ENCODE data around the gene MYB.
"Not testable (repeated sequence)": the region's sequence is repeated elsewhere in the genome, so short reads cannot be mapped to it uniquely, and the experiment has no call there.

The MYB gene

GRCh38 chr6:135180542-135181332, at the start of gene MYB:
Gene MYB (plus strand): TSS chr6:135181308. CDS start chr6:135181514, 206 bp downstream.
- DNase-seq: no peak

DNA sequence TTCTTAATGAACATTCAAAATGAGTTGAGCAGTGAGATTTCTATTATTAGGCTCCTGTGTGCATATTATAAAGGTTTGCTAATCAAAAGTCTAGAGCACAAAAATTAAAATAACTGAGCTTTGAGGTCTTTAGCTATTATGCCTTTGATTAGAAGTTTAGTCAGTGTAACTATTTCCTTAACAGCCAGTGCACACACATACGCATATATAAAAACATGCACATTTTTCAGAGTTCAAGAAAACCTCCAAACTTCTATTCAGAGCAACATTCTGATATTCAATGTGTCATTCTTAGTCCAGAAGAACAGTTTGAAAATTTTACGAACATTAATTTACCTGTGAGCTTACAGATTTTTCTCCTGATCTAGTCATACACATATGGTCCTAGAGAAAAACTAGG, 48.3 kb upstream of the MYB start:
- no peak for DNase-seq

GRCh38 chr6:135135835-135136234, 45.3 kb upstream of the MYB start:
- DNase-seq: no peak

GRCh38 chr6:135137826-135138225, 43.3 kb upstream of the MYB start:
- no peak for DNase-seq

DNA sequence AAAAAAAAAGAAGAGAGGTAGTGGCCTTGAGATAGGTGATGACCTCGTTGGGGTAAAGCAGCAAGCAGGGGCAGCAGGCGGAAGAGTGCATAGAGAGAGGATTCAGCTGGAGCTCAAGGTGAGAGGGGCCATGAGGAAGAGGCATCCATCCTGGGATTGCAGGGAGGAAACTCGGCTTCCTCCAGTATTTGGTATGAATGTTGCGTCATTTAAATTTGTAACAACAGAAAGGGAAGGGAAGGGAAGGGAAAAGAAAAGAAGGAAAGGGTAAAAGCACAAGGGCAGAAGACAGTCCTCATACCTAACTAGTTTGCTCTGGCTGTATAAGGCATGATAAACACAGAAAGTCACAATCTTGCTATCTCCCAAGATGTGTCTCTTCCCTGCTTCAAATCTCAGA, 39.9 kb upstream of the MYB start:
- no peak for DNase-seq

DNA sequence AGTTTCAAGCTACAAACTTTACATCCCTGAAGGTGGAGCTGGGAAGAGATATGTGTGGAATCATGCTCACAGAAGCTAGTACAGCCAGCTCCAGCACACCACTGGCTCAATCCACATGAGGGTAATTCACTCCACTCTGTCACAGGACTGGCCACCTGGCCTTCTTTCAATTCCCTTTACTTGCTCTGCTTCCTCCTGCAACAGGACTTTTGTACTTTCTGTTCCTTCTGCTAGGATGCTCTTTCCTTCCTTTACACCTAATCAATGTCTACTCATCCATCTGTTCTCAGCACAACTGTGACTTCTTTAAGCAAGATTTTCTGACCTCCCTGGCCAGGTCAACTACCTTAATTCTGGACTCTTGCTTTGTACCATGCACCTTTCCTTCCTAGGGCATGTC, 39.4 kb upstream of the MYB start:
- no peak for DNase-seq

- not testable (repeated sequence) for DNase-seq
Measured at GRCh38 chr6:135142232-135142631, 38.9 kb upstream of the MYB start.

DNA sequence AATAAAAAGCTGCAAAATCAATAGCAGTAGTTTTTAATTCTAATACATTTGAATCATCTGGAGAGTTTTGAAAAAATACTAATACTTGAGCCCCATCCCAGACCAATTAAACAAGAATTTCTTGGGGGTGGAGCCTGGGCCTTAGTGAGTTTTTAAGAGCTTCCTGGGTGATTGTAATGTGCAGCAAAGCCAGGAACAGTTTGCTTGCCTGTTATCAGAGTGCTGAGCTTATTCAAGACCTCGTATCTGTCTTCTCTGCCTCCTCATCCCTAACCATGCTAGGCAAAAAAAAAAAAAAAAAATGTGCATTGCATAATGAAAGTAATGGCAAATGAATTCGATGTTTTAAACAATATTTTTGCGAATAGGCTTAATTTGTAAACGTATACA, 36.4 kb upstream of the MYB start:
- DNase-seq: no peak

GRCh38 chr6:135145063-135145800, 35.9 kb upstream of the MYB start:
- no peak for DNase-seq

- DNase-seq: no peak
Measured at GRCh38 chr6:135146162-135146934, 34.8 kb upstream of the MYB start.

DNA sequence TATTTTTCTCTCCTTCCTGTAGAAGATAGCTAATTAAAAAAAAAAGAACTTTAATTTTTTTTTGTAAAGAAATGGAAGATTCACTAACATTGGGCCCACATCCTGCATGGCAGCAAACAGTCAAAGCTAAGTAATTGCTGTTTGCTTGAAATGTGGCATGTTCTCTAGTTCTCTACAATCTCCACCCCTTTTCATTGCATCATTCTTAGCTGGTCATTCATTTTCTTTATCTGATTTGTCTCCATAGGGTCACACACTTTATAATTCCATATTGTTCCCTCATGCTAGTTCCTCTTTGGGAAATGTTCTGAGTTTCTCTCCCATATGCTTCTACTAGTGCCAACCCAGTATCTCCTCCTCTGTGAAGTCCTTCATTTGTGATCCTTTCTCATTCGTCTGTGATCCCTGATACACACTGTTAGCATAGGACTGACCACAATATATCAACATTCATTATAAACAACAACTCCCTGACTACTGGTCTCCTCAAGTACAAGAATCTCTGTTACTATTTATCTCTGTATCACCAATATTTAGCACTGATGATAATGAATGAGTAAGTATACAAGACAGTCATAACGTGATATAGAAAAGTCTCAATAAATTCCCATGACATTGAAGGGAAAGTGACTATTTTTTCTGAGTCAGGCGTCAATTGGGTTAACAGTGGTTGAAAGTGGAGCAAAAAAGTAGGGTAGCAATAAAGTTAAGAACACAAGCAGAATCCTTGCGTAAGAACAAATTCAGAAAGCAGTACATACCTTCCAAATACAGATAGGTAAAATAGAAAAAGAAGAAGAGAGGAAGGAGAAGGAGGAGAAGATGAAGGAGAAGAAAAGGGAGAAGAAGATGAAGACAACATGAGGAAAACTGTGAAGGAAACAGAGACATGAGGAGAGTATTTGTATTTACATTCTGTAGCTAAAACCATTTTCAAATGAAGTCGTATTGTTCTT, 33.2 kb upstream of the MYB start:
- no peak for DNase-seq

GRCh38 chr6:135148889-135149288, 32.2 kb upstream of the MYB start:
- DNase-seq: no peak

DNA sequence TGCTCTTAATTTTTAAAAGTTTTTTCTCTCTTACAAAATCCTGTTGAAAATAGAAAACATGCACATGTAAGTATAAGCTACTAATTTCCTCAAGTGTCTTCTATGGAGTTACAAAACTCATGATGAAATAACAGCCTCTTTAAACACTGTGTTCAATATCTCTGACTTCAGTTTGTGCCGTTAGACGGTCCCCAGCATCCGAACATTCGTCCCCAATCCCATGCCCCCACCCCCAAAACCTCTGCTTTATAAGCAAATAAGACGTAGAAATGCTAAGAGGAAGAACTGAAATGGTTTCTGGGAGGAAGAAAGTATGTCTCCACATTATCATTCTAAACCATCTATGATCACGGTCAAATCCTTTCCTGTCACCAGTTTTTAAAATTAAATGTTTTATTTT, 31.7 kb upstream of the MYB start:
- DNase-seq: no peak

DNA sequence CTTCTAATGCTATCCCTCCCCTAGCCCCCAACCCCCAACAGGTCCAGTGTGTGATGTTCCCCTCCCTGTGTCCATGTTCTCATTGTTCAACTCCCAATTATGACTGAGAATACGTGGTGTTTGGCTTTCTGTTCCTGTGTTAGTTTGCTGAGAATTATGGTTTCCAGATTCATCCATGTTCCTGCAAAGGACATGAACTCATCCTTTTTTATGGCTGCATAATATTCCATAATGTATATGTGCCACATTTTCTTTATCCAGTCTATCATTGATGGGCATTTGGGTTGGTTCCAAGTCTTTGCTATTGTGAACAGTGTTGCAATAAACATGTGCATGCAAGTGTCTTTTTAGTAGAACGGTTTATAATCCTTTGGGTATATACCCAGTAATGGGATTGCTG, 30.6 kb upstream of the MYB start:
- DNase-seq: not testable (repeated sequence)

GRCh38 chr6:135154125-135154524, 27.0 kb upstream of the MYB start:
- not testable (repeated sequence) for DNase-seq

DNA sequence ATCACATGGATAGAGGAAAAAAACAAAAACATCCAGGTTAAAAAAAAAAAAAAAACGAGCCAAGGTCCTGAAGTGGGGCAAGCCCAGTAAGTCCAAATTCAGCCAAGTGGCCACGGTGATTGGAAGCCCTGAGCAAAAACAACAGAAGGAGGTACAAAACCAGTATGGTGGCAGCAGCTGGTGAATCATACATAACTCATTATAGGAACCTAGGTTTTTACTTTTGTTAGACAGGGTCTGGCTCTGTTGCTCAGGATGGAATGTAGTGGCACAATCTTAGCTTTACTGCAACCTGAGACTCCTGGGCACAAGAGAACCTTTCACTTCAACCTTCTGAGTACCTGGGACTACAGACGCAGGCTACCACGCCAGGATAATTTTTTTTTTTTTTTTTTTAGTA, 22.7 kb upstream of the MYB start:
- DNase-seq: no peak

DNA sequence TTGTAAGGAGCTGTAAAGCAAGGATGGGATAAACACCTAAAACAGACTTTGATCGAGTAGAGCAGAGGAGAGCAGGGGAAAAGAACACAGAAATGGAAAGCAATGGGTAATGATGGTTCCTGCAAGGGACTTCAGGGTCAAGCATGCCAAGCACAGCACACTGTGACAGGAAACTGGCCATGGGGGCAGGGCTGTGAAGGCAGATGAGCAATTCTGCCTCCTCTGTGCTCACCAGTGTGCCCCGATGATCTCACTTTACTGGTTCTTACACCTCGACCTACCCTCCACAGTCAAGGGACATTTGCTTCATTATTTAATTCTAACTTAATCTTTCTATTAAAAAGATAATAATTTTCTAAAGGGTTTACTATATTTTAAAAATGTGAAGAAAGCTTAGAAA, 21.6 kb upstream of the MYB start:
- DNase-seq: no peak

GRCh38 chr6:135161411-135162395, 19.4 kb upstream of the MYB start:
- no peak for DNase-seq

DNA sequence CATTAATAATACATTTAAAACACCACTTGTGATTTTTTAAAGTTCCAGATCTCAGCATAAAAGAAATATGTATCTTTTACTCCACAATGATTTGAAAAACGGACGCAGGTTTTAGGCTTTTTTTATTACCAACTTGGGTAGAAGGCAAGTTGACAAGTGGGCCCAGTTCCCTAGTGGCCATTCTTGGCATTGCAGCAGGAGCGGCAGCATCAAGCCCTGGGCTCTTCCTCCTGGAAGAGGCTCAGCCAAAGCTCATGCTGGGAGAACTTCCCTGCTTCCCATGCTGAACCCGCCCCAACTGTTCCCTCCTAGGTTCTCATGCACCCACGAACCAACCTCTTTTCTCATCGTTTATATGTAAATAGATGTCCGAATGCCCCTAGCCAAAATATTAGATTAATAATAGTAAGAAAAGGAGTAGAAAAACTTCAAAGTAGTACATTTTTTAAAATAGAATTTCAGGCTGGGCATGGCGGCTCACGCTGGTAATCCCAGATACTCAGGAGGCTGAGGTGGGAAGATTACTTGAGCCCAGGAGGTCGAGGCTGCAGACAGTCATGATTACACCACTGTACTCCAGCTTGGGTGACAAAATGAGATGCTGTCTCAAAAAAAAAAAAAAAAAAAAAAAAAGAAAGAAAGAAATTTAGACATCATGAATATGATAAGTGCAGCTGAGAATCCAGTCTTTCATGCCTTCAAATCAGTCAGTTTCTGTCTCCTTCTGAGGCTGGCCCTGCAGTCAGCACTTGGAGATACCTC, 18.2 kb upstream of the MYB start:
- no peak for DNase-seq

DNA sequence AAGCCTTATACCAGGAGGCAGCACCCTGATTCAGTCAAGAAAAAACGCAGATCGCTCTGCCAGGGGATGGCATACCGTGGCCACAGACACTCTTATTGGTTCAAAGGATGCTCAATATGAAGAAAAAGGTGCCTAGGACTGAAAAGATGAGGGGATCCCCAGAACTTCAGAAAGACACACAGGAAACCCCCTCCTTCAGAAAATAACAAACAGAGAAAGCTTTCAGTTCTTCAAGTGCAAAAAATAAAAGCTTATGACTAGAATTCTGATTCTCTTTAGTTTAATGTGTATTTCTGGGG, 17.7 kb upstream of the MYB start:
- no peak for DNase-seq

- not testable (repeated sequence) for DNase-seq
Measured at GRCh38 chr6:135164387-135164786, 16.7 kb upstream of the MYB start.
